Central memory CD8-positive, alpha-beta T cell (primary cell): ENCODE results near the gene NHLH2.

Source experiments
- ATAC-seq: fragments of 150-1000 bp; cut with Tn5 transposase; replicated peaks from 2 replicates; pipeline ENCODE4 v1.10.0; 2022; ENCODE audit warnings: mild to moderate bottlenecking, moderate FRiP score, moderate number of reproducible peaks; ENCODE audit not compliant: poor library complexity, severe bottlenecking; ENCODE audit errors: extremely low read depth
- DNase-seq, 2 donors: peaks; one replicate each; pipeline ENCODE4 v3.0.0; 2021; ENCODE audit warnings: low spot score in 2 of 2
- H3K27ac Mint-ChIP-seq: one replicate; pipeline ENCODE4 v1.8.0; 2022; ENCODE audit warnings: low read depth, mild to moderate bottlenecking, moderate library complexity, mixed read lengths
- H3K27me3 Mint-ChIP-seq: one replicate; pipeline ENCODE4 v1.8.0; 2022; ENCODE audit warnings: mixed read lengths
- H3K36me3 Mint-ChIP-seq: one replicate; pipeline ENCODE4 v1.8.0; 2022; ENCODE audit warnings: mild to moderate bottlenecking, moderate library complexity, mixed read lengths; ENCODE audit not compliant: insufficient read depth
- H3K4me1 Mint-ChIP-seq: one replicate; pipeline ENCODE4 v1.8.0; 2022; ENCODE audit warnings: mixed read lengths
- H3K4me3 Mint-ChIP-seq: one replicate; pipeline ENCODE4 v1.8.0; 2022; ENCODE audit warnings: mild to moderate bottlenecking, moderate library complexity, mixed read lengths
- H3K9me3 Mint-ChIP-seq: one replicate; pipeline ENCODE4 v1.8.0; 2022; ENCODE audit warnings: mixed read lengths

The NHLH2 gene

GRCh38 chr1:115810609-115811008 lies 30.3 kb downstream of the NHLH2 start:
- peaks cover 56% of the 10 kb centered on the region for H3K27me3 Mint-ChIP-seq
- no peaks in the 10 kb centered on the region for H3K4me1 Mint-ChIP-seq
- no peaks in the 10 kb centered on the region for H3K9me3 Mint-ChIP-seq
- no peak for DNase-seq
- ATAC-seq, result no peak
- no peak overlapping the region for H3K4me3 Mint-ChIP-seq
- H3K27ac Mint-ChIP-seq, result no peak overlapping the region
- H3K36me3 Mint-ChIP-seq, result no peaks in the 10 kb centered on the region

DNA sequence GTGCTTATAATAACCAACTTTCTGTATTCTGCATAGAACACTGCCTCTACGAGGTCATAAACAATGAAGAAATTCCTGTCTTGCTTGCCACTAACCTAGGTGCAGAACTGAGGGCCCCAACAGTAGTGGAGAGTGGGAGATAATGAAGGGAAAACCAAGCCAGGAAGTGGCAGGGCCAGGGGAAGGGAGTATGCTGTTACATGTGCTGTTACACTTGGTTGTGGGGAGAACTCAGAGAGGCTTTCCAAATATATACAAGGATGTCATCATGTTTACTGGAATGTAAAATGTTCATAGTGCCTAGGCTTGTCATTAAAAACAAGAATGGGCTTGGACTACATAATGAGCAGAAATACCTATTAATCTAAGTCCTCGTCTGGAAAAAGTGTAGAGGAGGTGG lies 31.1 kb downstream of the NHLH2 start:
- H3K4me1 Mint-ChIP-seq, result no peaks in the 10 kb centered on the region
- no peak overlapping the region for H3K27ac Mint-ChIP-seq
- H3K36me3 Mint-ChIP-seq, result no peaks in the 10 kb centered on the region
- ATAC-seq (no peak), DNase-seq (no peak)
- H3K9me3 Mint-ChIP-seq, result no peaks in the 10 kb centered on the region
- H3K27me3 Mint-ChIP-seq, result peaks cover 53% of the 10 kb centered on the region
- no peak overlapping the region for H3K4me3 Mint-ChIP-seq

GRCh38 chr1:115809076-115809475 lies 31.9 kb downstream of the NHLH2 start:
- no peaks in the 10 kb centered on the region for H3K36me3 Mint-ChIP-seq
- H3K4me3 Mint-ChIP-seq, result no peak overlapping the region
- H3K4me1 Mint-ChIP-seq, result no peaks in the 10 kb centered on the region
- no peak overlapping the region for H3K27ac Mint-ChIP-seq
- DNase-seq, result no peak
- no peaks in the 10 kb centered on the region for H3K9me3 Mint-ChIP-seq
- peaks cover 52% of the 10 kb centered on the region for H3K27me3 Mint-ChIP-seq
- no peak for ATAC-seq

GRCh38 chr1:115807723-115808122 lies 33.2 kb downstream of the NHLH2 start:
- no peak for DNase-seq
- no peak overlapping the region for H3K4me3 Mint-ChIP-seq

GRCh38 chr1:115805597-115805996 lies 35.3 kb downstream of the NHLH2 start:
- H3K27ac Mint-ChIP-seq, result no peak overlapping the region
- no peak for DNase-seq
- ATAC-seq, result no peak
- no peaks in the 10 kb centered on the region for H3K36me3 Mint-ChIP-seq
- H3K9me3 Mint-ChIP-seq, result no peaks in the 10 kb centered on the region
- peaks cover 47% of the 10 kb centered on the region for H3K27me3 Mint-ChIP-seq
- H3K4me3 Mint-ChIP-seq, result no peak overlapping the region
- H3K4me1 Mint-ChIP-seq, result no peaks in the 10 kb centered on the region

More at GRCh38 chr1:115807723-115808122, 33.2 kb downstream of the NHLH2 start:
- Mint-ChIP-seq H3K9me3 (no peaks in the 10 kb centered on the region), H3K4me1 (no peaks in the 10 kb centered on the region), H3K36me3 (no peaks in the 10 kb centered on the region), H3K27me3 (peaks cover 40% of the 10 kb centered on the region), H3K27ac (no peak overlapping the region)
- ATAC-seq, result no peak

GRCh38 chr1:115802416-115802815 lies 38.5 kb downstream of the NHLH2 start:
- H3K36me3 Mint-ChIP-seq, result no peaks in the 10 kb centered on the region
- H3K4me1 Mint-ChIP-seq, result no peaks in the 10 kb centered on the region
- H3K9me3 Mint-ChIP-seq, result no peaks in the 10 kb centered on the region
- DNase-seq, result no peak
- ATAC-seq, result no peak
- peaks cover 51% of the 10 kb centered on the region for H3K27me3 Mint-ChIP-seq
- no peak overlapping the region for H3K27ac Mint-ChIP-seq
- H3K4me3 Mint-ChIP-seq, result no peak overlapping the region

DNA sequence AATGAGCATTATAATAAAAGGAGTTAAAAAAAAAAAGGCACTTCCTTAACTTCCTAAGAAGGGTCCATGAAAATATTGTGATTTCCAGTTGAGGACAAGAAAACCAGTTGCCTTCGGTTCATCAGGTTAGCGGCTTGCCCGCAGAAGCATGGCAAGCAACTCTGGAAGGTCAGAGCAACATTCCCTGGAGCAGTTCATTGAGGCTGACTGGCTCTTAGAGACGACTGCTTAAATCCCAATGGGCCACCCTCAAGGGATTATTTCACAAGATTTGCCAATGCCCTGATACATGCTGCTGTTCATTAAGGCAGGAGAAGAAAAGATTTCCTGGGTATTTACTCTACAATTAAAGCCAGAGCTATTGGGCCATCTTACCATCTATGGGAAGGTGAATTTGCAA lies 43.4 kb downstream of the NHLH2 start:
- peaks cover 71% of the 10 kb centered on the region for H3K27me3 Mint-ChIP-seq
- DNase-seq, result no peak
- no peak overlapping the region for H3K27ac Mint-ChIP-seq
- H3K36me3 Mint-ChIP-seq, result no peaks in the 10 kb centered on the region
- no peak overlapping the region for H3K4me3 Mint-ChIP-seq
- ATAC-seq, result no peak
- no peaks in the 10 kb centered on the region for H3K4me1 Mint-ChIP-seq
- no peaks in the 10 kb centered on the region for H3K9me3 Mint-ChIP-seq

- no peaks in the 10 kb centered on the region for H3K4me1 Mint-ChIP-seq
- no peak overlapping the region for H3K27ac Mint-ChIP-seq
- no peaks in the 10 kb centered on the region for H3K36me3 Mint-ChIP-seq
- H3K9me3 Mint-ChIP-seq, result no peaks in the 10 kb centered on the region
- ATAC-seq (no peak), DNase-seq (no peak)
- no peak overlapping the region for H3K4me3 Mint-ChIP-seq
- H3K27me3 Mint-ChIP-seq, result peaks cover 77% of the 10 kb centered on the region
Measured at GRCh38 chr1:115796897-115797296, 44.0 kb downstream of the NHLH2 start.

- Mint-ChIP-seq H3K9me3 (no peaks in the 10 kb centered on the region), H3K4me1 (no peaks in the 10 kb centered on the region), H3K36me3 (no peaks in the 10 kb centered on the region), H3K27me3 (peaks cover 79% of the 10 kb centered on the region), H3K4me3 (no peak overlapping the region), H3K27ac (no peak overlapping the region)
- DNase-seq (no peak), ATAC-seq (no peak)
Measured at GRCh38 chr1:115796036-115796435, 44.9 kb downstream of the NHLH2 start.

GRCh38 chr1:115794976-115795639 lies 45.8 kb downstream of the NHLH2 start:
- ATAC-seq, result no peak
- Mint-ChIP-seq H3K27me3 (peaks cover 78% of the 10 kb centered on the region), H3K9me3 (no peaks in the 10 kb centered on the region), H3K4me3 (no peak overlapping the region), H3K4me1 (no peaks in the 10 kb centered on the region), H3K36me3 (no peaks in the 10 kb centered on the region), H3K27ac (no peak overlapping the region)
- DNase-seq, result no peak

DNA sequence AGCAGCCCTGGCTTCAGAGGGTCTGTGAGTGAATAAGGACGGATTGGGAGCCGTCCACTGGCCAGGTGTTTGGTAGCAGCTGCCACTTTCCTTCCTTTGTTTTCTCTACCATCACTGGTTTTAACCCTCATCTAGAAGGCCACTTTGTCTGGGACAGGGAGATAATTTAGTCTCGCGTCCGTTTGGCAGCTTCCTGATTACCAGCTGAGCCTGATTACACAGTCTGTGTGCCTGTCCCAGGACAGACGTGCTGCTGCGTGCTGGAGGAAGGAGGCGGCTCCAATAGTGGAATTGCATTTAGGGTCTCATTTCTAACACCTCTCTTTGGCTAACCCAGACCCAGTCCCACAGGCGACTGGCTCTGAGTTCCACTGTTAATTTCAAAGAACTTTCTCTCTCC lies 47.8 kb downstream of the NHLH2 start:
- Mint-ChIP-seq H3K27me3 (peaks cover 66% of the 10 kb centered on the region), H3K4me3 (no peak overlapping the region), H3K4me1 (no peaks in the 10 kb centered on the region), H3K27ac (no peak overlapping the region), H3K36me3 (no peaks in the 10 kb centered on the region), H3K9me3 (no peaks in the 10 kb centered on the region)
- DNase-seq (no peak), ATAC-seq (no peak)

- H3K27ac Mint-ChIP-seq, result no peak overlapping the region
- no peaks in the 10 kb centered on the region for H3K4me1 Mint-ChIP-seq
- H3K9me3 Mint-ChIP-seq, result no peaks in the 10 kb centered on the region
- DNase-seq, result no peak
- H3K36me3 Mint-ChIP-seq, result no peaks in the 10 kb centered on the region
- H3K4me3 Mint-ChIP-seq, result no peak overlapping the region
- peaks cover 57% of the 10 kb centered on the region for H3K27me3 Mint-ChIP-seq
- no peak for ATAC-seq
Measured at GRCh38 chr1:115791816-115792215, 49.1 kb downstream of the NHLH2 start.

- no peak for ATAC-seq
Measured at GRCh38 chr1:115790846-115791245, 50.1 kb downstream of the NHLH2 start.

More at GRCh38 chr1:115790846-115791245, 50.1 kb downstream of the NHLH2 start:
- no peak for DNase-seq
- Mint-ChIP-seq H3K36me3 (no peaks in the 10 kb centered on the region), H3K27me3 (peaks cover 52% of the 10 kb centered on the region), H3K9me3 (no peaks in the 10 kb centered on the region), H3K4me1 (no peaks in the 10 kb centered on the region), H3K4me3 (no peak overlapping the region), H3K27ac (no peak overlapping the region)
